Astrocyte of the spinal cord (primary cell): ENCODE measurements around the gene ADTRP.

ENCODE experiments used
- DNase-seq: peaks from one replicate; pipeline ENCODE4 v3.0.0; 2011; ENCODE audit warnings: low read depth, low spot score
- H3K4me3 ChIP-seq: 2 replicates; pipeline ENCODE4 v1.5.1; 2011; ENCODE audit warnings: low read depth, mild to moderate bottlenecking, low read length, moderate library complexity
- CTCF ChIP-seq: IDR thresholded peaks from 2 replicates; pipeline ENCODE4 v1.5.1; 2012; ENCODE audit warnings: low read depth, mild to moderate bottlenecking, low read length, inconsistent platforms
- in situ Hi-C: cut with HindIII; loops from 2 replicates; pipeline ENCODE4 v1.10.0; 2017; ENCODE audit warnings: low sequenced_read_pairs

ADTRP gene

GRCh38 chr6:11785774-11786579 is 7.4 kb upstream of the ADTRP start:
- no peak for TF ChIP-seq CTCF
- in situ Hi-C loops, result no loop called here
- no peak for DNase-seq
- H3K4me3 ChIP-seq, result no peak overlapping the region

- no peak for DNase-seq
- no peak overlapping the region for H3K4me3 ChIP-seq
- in situ Hi-C loops, result no loop called here
- no peak for TF ChIP-seq CTCF
These were observed 6.8 kb upstream of the ADTRP start for GRCh38 chr6:11785415-11785773.

GRCh38 chr6:11784341-11784740 is 5.7 kb upstream of the ADTRP start:
- TF ChIP-seq CTCF, result no peak
- in situ Hi-C loops, result no loop called here

GRCh38 chr6:11783524-11784064 is 5.0 kb upstream of the ADTRP start:
- in situ Hi-C loops, result no loop called here
- no peak for TF ChIP-seq CTCF
- H3K4me3 ChIP-seq, result no peak overlapping the region
- DNase-seq, result no peak

More at GRCh38 chr6:11784341-11784740, 5.7 kb upstream of the ADTRP start:
- no peak overlapping the region for H3K4me3 ChIP-seq
- no peak for DNase-seq

GRCh38 chr6:11782524-11782923 is 3.9 kb upstream of the ADTRP start:
- DNase-seq, result no peak
- in situ Hi-C loops, result no loop called here
- H3K4me3 ChIP-seq, result no peak overlapping the region
- TF ChIP-seq CTCF, result no peak

- H3K4me3 ChIP-seq, result no peak overlapping the region
- no peak for TF ChIP-seq CTCF
- in situ Hi-C loops, result no loop called here
- no peak for DNase-seq
These were observed 1.5 kb upstream of the ADTRP start for GRCh38 chr6:11780097-11780428.
